HG03095 (cell line): ENCODE measurements around the gene EPB41.

Experiments
- ATAC-seq: cut with Tn5 transposase; IDR thresholded peaks from one replicate; pipeline ENCODE4 v1.9.1; 2021; ENCODE audit warnings: moderate library complexity; ENCODE audit not compliant: unreplicated experiment

The EPB41 gene

DNA sequence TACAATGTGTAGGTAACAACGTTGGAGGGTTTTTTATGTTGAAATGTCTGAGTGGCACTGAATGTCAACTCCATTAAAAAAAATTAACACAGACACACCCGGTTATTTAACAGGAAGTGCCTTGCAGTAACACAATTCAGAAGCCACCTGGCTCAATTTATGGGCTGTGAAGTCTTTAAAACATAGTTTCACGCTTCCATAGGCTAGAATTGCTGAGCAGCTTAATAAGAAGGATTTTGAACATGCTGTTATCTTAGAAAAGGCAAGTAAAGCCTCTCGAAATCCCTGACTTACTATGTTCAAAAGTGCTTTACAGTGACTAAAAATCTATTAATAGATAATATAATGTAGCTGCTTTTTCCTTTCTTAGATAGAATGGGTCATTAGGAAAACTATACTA is 247.7 kb downstream of the EPB41 start:
- ATAC-seq: no peak

DNA sequence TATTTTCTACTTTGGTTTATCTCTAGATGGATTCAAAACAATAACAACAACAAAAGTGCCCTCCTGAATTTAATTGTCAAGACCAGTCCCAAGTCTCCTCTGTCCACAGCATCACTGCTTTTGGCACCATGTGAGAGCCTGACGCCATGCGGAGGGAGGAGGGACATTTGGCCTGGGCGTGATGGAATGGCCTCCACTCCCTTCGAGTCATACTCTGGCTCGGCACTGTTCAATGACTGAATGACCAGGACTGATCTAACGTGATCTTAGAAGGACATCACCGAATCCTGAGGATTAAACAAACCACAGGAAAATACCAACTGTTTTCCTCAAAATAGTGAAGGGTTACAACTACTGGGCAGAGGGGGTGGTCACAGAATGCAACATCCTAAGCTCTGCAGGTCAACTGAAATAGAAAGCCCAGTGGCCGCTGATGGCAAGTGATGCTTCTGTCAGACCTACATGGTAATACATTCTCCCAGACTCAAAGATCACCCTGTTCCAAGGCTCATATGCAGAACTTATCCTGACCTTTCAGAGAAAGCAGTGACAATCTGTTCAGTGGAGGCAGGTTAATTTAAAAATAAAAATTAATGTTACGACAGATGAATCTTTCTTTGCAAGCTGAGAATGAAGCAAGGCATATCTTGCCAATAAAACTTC is 248.2 kb downstream of the EPB41 start:
- no peak for ATAC-seq

DNA sequence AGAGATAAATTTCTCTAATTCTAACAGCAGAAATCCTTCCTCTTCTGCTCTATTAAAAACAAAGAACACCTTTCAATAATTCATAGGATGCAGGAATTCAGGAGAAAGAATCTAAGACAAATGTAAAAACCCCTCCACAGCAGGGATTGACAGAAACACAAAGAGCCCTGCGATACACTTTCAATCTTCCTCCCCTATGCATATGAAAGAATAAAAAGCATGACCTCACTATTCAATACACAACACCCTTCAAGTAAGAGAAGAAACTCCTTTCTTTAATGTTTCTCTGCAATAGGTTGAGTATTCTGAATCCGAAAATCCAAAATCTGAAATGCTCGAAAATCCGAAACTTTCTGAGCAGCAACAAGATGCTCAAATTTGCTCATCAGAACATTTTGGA is 250.2 kb downstream of the EPB41 start:
- no peak for ATAC-seq

DNA sequence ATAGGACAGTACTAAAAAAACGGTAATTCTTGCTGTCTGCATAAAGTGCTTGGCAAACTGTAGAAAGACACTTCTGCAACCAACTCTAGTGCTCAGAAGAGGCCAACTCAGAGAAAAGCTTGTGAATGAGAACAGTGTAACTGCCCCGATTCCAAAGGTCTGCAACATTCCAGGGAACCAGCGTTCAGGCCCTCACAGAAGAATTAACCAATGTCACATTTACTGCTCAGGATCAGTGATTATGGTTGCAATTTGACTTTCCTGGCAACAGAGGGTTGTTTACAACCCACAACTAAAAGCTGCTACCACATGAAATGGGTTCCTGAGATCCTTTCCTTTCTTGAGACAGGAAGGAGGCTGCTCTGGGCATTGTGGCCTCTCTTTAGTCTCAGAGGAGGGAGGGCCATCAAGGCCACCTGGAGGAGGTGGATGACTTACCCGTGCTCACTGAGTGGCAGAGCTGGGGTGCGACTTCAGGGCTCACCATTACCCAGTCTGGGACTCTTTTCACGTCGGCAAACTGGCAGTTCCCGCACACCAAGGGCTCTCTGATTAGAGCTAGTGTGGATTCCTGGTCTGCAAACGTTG is 252.0 kb downstream of the EPB41 start:
- ATAC-seq: no peak

DNA sequence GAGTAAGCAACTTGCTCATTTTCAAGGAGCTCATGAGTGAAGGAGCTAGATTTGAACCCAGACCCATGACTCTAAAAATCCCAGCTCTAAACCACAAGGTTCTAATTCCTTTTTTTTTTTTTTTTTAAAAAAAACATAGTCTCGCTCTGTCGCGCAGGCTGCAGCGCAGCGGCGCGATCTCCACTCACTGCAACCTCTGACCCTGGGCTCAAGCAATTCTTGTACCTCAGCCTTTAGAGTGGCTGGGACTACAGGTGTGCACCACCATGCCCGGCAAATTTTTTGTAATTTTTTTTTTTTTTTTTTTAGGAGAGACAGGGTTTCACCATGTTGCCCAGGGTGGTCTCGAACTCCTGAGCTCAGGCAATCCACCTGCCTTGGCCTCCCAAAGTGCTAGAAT is 253.5 kb downstream of the EPB41 start:
- no peak for ATAC-seq
